ENCODE results near the gene C19orf47. TPM values are rescaled to one million over a fixed set of nuclear protein-coding genes. Genes with fewer than 3 reads are reported as not detected.
"Not testable (repeated sequence)": the region's sequence is repeated elsewhere in the genome, so short reads cannot be mapped to it uniquely, and the experiment has no call there.

C19orf47 gene
- total RNA-seq, 1 experiment from 2014 or later = 18.8 TPM

DNA sequence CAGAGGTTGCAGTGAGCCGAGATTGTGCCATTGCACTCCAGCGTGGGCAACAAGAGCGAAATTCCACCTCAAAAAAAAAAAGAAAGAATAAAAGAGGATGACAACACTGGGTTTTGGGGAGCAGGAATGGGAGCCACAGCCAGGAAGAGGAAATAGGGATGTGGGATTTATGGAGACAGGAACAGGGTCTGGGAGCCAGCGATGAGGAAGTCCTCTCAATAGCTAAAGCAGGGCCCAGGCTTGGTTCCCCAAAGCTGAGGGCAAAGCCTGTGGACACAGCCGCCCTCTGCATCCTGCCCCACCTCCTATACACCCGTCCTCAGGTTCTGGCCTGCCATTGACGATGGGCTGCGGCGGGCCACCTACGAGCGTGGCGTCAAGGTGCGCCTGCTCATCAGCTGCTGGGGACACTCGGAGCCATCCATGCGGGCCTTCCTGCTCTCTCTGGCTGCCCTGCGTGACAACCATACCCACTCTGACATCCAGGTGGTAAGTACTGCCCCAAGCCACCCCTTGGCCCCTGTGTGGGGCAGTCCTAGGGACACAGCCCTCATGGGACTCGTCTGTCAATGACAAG, 28.2 kb upstream of the C19orf47 start:
- DNase-seq (ENCODE audit: low read depth) = no peak

- DNase-seq (ENCODE audit: low read depth) = no peak
Observed at GRCh38 chr19:40374084-40374483, 25.9 kb upstream of the C19orf47 start.

GRCh38 chr19:40371802-40372122, 23.6 kb upstream of the C19orf47 start:
- no peak for DNase-seq (ENCODE audit: low read depth)

GRCh38 chr19:40370997-40371801, 23.0 kb upstream of the C19orf47 start:
- DNase-seq (ENCODE audit: low read depth) = no peak

DNA sequence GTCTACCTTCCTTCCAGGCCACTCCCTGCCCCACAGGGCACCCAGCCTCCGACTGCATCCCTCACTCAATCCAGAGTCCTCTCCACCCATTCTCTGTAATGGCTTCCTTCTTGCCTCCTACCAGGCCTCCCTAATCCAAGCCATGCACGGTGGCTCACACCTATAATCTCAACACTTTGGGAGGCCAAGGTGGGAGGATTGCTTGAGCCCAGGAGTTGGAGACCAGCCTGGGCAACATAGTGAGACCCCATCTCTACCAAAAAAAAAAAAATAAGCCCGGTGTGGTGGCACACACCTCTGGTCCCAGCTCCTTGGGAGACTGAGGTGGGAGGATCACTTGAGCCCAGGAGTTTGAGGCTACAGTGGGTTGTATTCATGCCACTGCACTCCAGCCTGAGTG, 22.1 kb upstream of the C19orf47 start:
- not testable (repeated sequence) for DNase-seq (ENCODE audit: low read depth)

DNA sequence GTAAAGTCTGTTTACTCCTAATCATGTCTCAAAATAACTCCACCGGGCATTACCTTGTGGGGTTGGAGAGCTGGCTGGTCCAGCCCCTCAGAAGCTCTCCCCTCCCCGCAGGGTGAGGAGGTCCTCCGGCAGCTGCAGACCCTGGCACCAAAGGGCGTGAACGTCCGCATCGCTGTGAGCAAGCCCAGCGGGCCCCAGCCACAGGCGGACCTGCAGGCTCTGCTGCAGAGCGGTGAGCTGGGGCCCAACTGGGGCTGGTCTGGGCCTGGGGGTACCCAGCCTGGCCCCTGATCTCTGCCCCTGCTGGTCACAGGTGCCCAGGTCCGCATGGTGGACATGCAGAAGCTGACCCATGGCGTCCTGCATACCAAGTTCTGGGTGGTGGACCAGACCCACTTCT, 21.6 kb upstream of the C19orf47 start:
- no peak for DNase-seq (ENCODE audit: low read depth)

- DNase-seq (ENCODE audit: low read depth) = no peak
Observed at GRCh38 chr19:40367577-40368434, 19.6 kb upstream of the C19orf47 start.

- DNase-seq (ENCODE audit: low read depth) = no peak
Observed at GRCh38 chr19:40366697-40367561, 18.7 kb upstream of the C19orf47 start.

GRCh38 chr19:40365613-40366401, 17.6 kb upstream of the C19orf47 start:
- DNase-seq (ENCODE audit: low read depth) = no peak

DNA sequence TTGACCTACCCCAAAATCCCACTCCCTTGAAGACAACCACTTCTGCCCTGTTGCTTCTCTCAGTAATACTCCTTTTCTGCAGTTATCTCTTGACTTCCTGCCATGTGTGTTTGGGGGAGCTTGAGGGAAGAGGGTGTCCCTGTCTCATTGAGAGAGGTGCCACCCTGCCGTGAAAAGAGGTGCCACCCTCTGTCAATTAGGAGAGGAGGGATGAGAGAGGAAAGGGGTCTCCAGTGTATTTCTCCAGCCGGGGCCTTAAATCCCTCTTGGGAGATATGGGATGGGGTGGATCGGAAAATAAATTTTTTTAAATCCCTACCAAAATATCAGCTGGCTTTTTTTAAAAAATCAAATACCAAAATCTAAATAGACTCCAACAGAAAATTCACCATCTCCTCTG, 16.8 kb upstream of the C19orf47 start:
- DNase-seq (ENCODE audit: low read depth) = no peak

GRCh38 chr19:40363069-40363468, 14.9 kb upstream of the C19orf47 start:
- DNase-seq (ENCODE audit: low read depth) = no peak

DNA sequence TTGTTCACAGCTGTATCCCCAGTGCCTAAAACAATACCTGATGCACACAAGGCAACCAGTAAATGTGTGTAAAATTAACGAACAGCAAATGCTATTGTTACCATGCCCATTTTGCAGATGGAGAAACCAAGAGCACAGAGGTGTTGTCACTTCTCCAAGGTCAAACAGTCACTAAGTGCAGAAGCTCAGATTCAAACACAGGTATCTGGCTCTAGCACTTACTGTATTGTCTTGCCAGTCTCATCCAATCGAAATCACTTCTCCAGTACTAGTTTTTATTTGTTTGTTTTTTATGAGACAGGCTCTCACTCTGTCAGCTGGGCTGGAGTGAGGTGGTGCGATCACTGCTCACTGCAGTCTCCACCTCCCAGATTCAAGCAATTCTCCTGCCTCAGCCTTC, 14.0 kb upstream of the C19orf47 start:
- DNase-seq (ENCODE audit: low read depth) = no peak

GRCh38 chr19:40360708-40361241, 12.6 kb upstream of the C19orf47 start:
- no peak for DNase-seq (ENCODE audit: low read depth)

- no peak for DNase-seq (ENCODE audit: low read depth)
Observed at GRCh38 chr19:40360020-40360707, 12.0 kb upstream of the C19orf47 start.

GRCh38 chr19:40358773-40359172, 10.6 kb upstream of the C19orf47 start:
- no peak for DNase-seq (ENCODE audit: low read depth)

GRCh38 chr19:40357640-40358039, 9.4 kb upstream of the C19orf47 start:
- DNase-seq (ENCODE audit: low read depth) = no peak

GRCh38 chr19:40356681-40357595, 8.7 kb upstream of the C19orf47 start:
- no peak for DNase-seq (ENCODE audit: low read depth)

DNA sequence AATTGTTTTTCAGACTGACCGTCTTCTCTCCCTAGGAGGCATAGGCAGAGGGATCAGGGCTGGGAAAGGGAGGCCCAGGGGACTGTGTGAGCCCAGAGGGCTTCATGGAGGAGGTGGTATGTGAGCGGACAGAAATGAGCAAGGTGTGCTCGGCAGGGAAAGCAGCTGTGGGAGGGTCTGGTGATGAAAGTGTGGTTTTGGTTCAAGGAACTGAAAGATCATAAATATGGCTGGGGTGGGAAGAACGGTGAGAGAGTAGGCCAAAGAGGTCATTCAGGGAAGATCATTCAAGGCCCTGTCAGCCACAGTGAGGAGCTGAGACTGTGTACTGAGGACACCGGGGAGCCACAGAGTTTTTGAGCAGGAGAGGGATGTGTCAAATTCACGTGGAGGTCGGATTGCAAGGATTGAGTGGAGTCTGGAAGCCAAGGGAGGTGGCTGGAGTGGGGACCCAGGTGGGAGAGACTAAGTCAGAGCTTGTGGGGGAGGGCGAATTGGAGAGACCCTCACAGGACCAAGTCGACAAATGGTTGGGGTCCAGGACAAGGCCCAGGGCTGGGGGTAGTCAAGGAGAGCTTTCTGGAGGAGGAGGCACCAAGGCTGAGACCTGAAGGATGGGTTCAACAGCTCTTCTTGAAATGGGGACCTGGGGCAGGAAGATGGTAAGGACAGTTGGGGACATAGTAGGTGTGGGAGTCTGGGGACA, 7.9 kb upstream of the C19orf47 start:
- no peak for DNase-seq (ENCODE audit: low read depth)

Data from LHCN-M2 (cell line).